WTC11 (cell line): Measurements from ENCODE around the gene IFITM10. TPM values are rescaled to one million over a fixed set of nuclear protein-coding genes. Genes with fewer than 3 reads are reported as not detected.

ENCODE experiments used
- ATAC-seq: fragments of 200-7000 bp; cut with Tn5 transposase; 2 replicates; pipeline ENCODE4 v1.10.0; 2021; ENCODE audit warnings: mild to moderate bottlenecking, moderate library complexity
- CTCF ChIA-PET: fragments of 300-600 bp; sonication (Branson Sonifier 250); formaldehyde crosslinking; loops from one replicate; lab custom pipeline; 2021; ENCODE audit warnings: antibody characterized with exemption; lab: Charles Lee
- POLR2A ChIA-PET: fragments of 350-600 bp; sonication (Branson Sonifier 250); formaldehyde crosslinking; loops from one replicate; lab custom pipeline; 2021; ENCODE audit warnings: antibody characterized with exemption; lab: Charles Lee
- DNase-seq: peaks from one replicate; pipeline ENCODE4 v3.0.0; 2021; ENCODE audit warnings: low spot score
- H3K27ac Mint-ChIP-seq: 2 replicates; pipeline ENCODE4 v1.8.0; 2021; ENCODE audit warnings: mixed read lengths
- H3K27me3 Mint-ChIP-seq: 2 replicates; pipeline ENCODE4 v1.8.0; 2021; ENCODE audit warnings: low read depth, mild to moderate bottlenecking, moderate library complexity, mixed read lengths
- H3K36me3 Mint-ChIP-seq: 2 replicates; pipeline ENCODE4 v1.8.0; 2021; ENCODE audit warnings: mixed read lengths
- H3K4me1 Mint-ChIP-seq: 2 replicates; pipeline ENCODE4 v1.8.0; 2022; ENCODE audit warnings: mixed read lengths
- H3K4me3 Mint-ChIP-seq: 2 replicates; pipeline ENCODE4 v1.8.0; 2021; ENCODE audit warnings: mild to moderate bottlenecking, moderate library complexity, mixed read lengths
- H3K9me3 Mint-ChIP-seq: 2 replicates; pipeline ENCODE4 v1.8.0; 2021; ENCODE audit warnings: mixed read lengths
- CREB1 ChIP-seq: sonication (generic); formaldehyde crosslinking; IDR thresholded peaks from 2 replicates; pipeline ENCODE4 v1.8.0; 2023; ENCODE audit warnings: mild to moderate bottlenecking, missing genetic modification reagents
- CREM ChIP-seq: sonication (generic); formaldehyde crosslinking; IDR thresholded peaks from 2 replicates; pipeline ENCODE4 v1.8.1; 2022; ENCODE audit warnings: mild to moderate bottlenecking, missing genetic modification reagents, moderate library complexity
- FOXK1 ChIP-seq: sonication (generic); formaldehyde crosslinking; IDR thresholded peaks from 2 replicates; pipeline ENCODE4 v1.8.0; 2022; ENCODE audit warnings: mild to moderate bottlenecking, moderate library complexity, missing genetic modification reagents
- MYBL2 ChIP-seq: sonication (generic); formaldehyde crosslinking; IDR thresholded peaks from 2 replicates; pipeline ENCODE4 v1.8.1; 2023; ENCODE audit warnings: mild to moderate bottlenecking, moderate library complexity, missing genetic modification reagents
- NFATC4 ChIP-seq: fragments of 250-450 bp; sonication (Bioruptor Pico); IDR thresholded peaks from 2 replicates; pipeline ENCODE4 v1.9.0; 2021; ENCODE audit warnings: mild to moderate bottlenecking
- NFYB ChIP-seq: sonication (generic); formaldehyde crosslinking; conservative IDR thresholded peaks from 2 replicates; pipeline ENCODE4 v1.8.0; 2022; ENCODE audit warnings: low read depth, missing genetic modification reagents
- NR1H2 ChIP-seq: sonication (generic); formaldehyde crosslinking; IDR thresholded peaks from 2 replicates; pipeline ENCODE4 v1.9.0; 2021; ENCODE audit warnings: mild to moderate bottlenecking, moderate library complexity, missing genetic modification reagents
- NR2C2 ChIP-seq: sonication (generic); formaldehyde crosslinking; IDR thresholded peaks from 2 replicates; pipeline ENCODE4 v1.8.0; 2022; ENCODE audit warnings: mild to moderate bottlenecking, missing genetic modification reagents
- OVOL2 ChIP-seq: fragments of 250-450 bp; sonication (Bioruptor Pico); IDR thresholded peaks from 2 replicates; pipeline ENCODE4 v1.9.0; 2021; ENCODE audit warnings: mild to moderate bottlenecking, borderline replicate concordance
- TEAD1 ChIP-seq: sonication (generic); formaldehyde crosslinking; IDR thresholded peaks from 2 replicates; pipeline ENCODE4 v1.8.0; 2022; ENCODE audit warnings: mild to moderate bottlenecking, missing genetic modification reagents
- TP53 ChIP-seq: sonication (generic); formaldehyde crosslinking; IDR thresholded peaks from 2 replicates; pipeline ENCODE4 v1.8.1; 2023; ENCODE audit warnings: mild to moderate bottlenecking, missing genetic modification reagents
- ZNF219 ChIP-seq: sonication (generic); formaldehyde crosslinking; IDR thresholded peaks from 2 replicates; pipeline ENCODE4 v1.8.0; 2023; ENCODE audit warnings: missing genetic modification reagents, mild to moderate bottlenecking, borderline replicate concordance
- ZNF317 ChIP-seq: sonication (generic); formaldehyde crosslinking; IDR thresholded peaks from 2 replicates; pipeline ENCODE4 v1.8.1; 2023; ENCODE audit warnings: low read depth, mild to moderate bottlenecking, moderate library complexity, missing genetic modification reagents, borderline replicate concordance
- ZNF671 ChIP-seq: fragments of 250-450 bp; sonication (Bioruptor Pico); IDR thresholded peaks from 2 replicates; pipeline ENCODE4 v1.8.0; 2021; ENCODE audit warnings: mild to moderate bottlenecking
- total RNA-seq: library from RNA; stranded (reverse); gene quantifications from 3 replicates; pipeline ENCODE4 v1.2.3, GENCODE V29; 2021
- TF ChIP-seq, protein P1 (sequence below): sonication (generic); formaldehyde crosslinking; IDR thresholded peaks from 2 replicates; pipeline ENCODE4 v1.8.1; 2022; ENCODE audit warnings: mild to moderate bottlenecking, moderate library complexity, missing genetic modification reagents
- TF ChIP-seq, protein P2 (sequence below): sonication (generic); formaldehyde crosslinking; IDR thresholded peaks from 2 replicates; pipeline ENCODE4 v1.8.0; 2022; ENCODE audit warnings: mild to moderate bottlenecking, missing genetic modification reagents
- TF ChIP-seq, protein P3 (sequence below): sonication (generic); formaldehyde crosslinking; IDR thresholded peaks from 2 replicates; pipeline ENCODE4 v1.8.0; 2022; ENCODE audit warnings: mild to moderate bottlenecking, missing genetic modification reagents
- TF ChIP-seq, protein P4 (sequence below): fragments of 250-450 bp; sonication (Bioruptor Pico); IDR thresholded peaks from 2 replicates; pipeline ENCODE4 v1.9.0; 2021; ENCODE audit warnings: moderate library complexity, mild to moderate bottlenecking, inconsistent platforms, borderline replicate concordance
- TF ChIP-seq, protein P5 (sequence below): fragments of 250-450 bp; sonication (Bioruptor Pico); IDR thresholded peaks from 2 replicates; pipeline ENCODE4 v1.9.0; 2021; ENCODE audit warnings: mild to moderate bottlenecking, borderline replicate concordance
- TF ChIP-seq, protein P6 (sequence below): sonication (generic); formaldehyde crosslinking; IDR thresholded peaks from 2 replicates; pipeline ENCODE4 v1.8.1; 2022; ENCODE audit warnings: mild to moderate bottlenecking, missing genetic modification reagents, moderate library complexity, borderline replicate concordance

Gene IFITM10
- total RNA-seq, 1 experiment from 2014 or later: 1.7 TPM

DNA sequence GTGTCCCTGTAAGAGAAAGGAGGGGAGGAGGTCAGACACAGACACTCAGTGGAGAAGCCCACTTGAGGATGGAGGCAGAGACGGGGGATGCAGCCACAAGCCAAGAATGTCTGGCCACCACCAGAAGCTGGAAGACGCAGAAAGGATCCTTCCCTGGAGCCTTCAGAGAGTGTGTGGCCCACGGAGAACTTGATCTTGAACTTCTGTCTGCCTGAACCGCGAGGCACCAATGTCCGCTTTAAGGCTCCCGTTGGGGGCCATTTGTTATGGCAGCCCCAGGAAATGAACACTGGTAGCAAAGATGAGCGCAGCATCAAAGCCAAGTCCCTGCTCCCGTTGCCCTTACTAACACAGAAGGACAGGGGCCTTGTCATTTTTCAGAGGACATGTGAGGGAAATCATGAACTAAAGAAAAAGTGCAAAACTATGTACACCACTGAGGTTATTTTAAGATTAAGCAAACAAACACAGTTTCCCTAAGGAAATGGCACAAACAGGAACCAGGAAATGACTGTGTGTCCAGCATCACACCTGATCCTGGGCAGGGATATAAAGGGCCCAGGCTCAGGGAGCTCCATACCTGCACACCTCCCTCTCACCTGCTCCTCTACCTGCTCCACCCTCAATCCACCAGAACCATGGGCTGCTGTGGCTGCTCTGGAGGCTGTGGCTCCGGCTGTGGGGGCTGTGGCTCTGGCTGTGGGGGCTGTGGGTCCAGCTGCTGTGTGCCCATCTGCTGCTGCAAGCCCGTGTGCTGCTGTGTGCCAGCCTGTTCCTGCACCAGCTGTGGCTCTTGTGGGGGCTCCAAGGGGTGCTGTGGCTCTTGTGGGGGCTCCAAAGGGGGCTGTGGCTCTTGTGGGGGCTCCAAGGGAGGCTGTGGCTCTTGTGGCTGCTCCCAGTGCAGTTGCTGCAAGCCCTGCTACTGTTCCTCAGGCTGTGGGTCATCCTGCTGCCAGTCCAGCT lies 53.5 kb downstream of the IFITM10 start, which contains the start of gene KRTAP5-6 (continued):
- TF ChIP-seq ZNF671 (CRISPR knock-in tag): no peak
- TF ChIP-seq, protein P1, sequence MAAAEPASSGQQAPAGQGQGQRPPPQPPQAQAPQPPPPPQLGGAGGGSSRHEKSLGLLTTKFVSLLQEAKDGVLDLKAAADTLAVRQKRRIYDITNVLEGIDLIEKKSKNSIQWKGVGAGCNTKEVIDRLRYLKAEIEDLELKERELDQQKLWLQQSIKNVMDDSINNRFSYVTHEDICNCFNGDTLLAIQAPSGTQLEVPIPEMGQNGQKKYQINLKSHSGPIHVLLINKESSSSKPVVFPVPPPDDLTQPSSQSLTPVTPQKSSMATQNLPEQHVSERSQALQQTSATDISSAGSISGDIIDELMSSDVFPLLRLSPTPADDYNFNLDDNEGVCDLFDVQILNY (CRISPR knock-in tag): no peak
- TF ChIP-seq, protein P2, sequence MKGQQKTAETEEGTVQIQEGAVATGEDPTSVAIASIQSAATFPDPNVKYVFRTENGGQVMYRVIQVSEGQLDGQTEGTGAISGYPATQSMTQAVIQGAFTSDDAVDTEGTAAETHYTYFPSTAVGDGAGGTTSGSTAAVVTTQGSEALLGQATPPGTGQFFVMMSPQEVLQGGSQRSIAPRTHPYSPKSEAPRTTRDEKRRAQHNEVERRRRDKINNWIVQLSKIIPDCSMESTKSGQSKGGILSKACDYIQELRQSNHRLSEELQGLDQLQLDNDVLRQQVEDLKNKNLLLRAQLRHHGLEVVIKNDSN (CRISPR knock-in tag): no peak
- no peak for TF ChIP-seq NR2C2 (CRISPR knock-in tag)
- no peak for TF ChIP-seq TEAD1 (CRISPR knock-in tag)
- TF ChIP-seq NFYB (CRISPR knock-in tag): no peak
- TF ChIP-seq ZNF317 (CRISPR knock-in tag): no peak
- TF ChIP-seq, all 79 proteins: peak for 0

DNA sequence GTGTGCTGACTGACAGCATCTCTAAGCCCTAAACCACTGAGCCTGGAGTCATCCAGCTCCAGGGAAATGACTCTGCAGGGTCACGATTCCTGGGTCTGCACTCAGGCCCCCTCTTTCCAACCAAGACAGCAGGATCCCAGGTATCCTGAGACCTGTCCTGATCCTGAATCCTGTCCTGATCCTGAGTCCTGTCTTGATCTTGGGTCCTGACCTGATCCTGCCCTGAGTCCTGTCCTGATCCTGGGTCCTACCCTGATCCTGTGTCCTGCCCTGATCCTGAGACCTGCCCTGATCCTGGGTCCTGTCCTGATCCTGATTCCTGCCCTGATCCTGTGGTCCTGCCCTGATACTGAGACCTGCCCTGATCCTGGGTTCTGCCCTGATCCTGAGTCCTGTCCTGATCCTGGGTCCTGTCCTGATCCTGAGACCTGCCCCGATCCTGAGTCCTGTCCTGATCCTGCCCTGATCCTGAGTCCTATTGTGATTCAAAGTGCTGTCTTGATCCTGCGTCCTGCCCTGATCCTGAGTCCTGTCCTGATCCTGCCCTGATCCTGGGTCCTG lies 54.8 kb downstream of the IFITM10 start:
- no peak overlapping the region for H3K27ac Mint-ChIP-seq
- DNase-seq (no peak), ATAC-seq (no peak)
- H3K27me3 Mint-ChIP-seq: peaks cover 22% of the 10 kb centered on the region
- peaks cover 14% of the 10 kb centered on the region for H3K9me3 Mint-ChIP-seq
- ChIA-PET POLR2A (no interaction called here), CTCF (interaction anchor here (5.0 to 5.5 kb wide), 4 partner anchors 41 to 461 kb away, joined by 23 to 271 read pairs (median 107); partner anchors contain the start of gene SYT8)
- no peak overlapping the region for H3K4me3 Mint-ChIP-seq
- TF ChIP-seq, protein P3, sequence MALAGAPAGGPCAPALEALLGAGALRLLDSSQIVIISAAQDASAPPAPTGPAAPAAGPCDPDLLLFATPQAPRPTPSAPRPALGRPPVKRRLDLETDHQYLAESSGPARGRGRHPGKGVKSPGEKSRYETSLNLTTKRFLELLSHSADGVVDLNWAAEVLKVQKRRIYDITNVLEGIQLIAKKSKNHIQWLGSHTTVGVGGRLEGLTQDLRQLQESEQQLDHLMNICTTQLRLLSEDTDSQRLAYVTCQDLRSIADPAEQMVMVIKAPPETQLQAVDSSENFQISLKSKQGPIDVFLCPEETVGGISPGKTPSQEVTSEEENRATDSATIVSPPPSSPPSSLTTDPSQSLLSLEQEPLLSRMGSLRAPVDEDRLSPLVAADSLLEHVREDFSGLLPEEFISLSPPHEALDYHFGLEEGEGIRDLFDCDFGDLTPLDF (CRISPR knock-in tag): no peak
- TF ChIP-seq OVOL2 (CRISPR knock-in tag): no peak
- TF ChIP-seq CREB1: no peak
- TF ChIP-seq, protein P4, sequence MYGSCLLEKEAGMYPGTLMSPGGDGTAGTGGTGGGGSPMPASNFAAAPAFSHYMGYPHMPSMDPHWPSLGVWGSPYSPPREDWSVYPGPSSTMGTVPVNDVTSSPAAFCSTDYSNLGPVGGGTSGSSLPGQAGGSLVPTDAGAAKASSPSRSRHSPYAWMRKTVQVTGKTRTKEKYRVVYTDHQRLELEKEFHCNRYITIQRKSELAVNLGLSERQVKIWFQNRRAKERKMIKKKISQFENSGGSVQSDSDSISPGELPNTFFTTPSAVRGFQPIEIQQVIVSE: no peak
- no peak for TF ChIP-seq ZNF219 (CRISPR knock-in tag)
- no peak for TF ChIP-seq NR1H2
- TF ChIP-seq, protein P5, sequence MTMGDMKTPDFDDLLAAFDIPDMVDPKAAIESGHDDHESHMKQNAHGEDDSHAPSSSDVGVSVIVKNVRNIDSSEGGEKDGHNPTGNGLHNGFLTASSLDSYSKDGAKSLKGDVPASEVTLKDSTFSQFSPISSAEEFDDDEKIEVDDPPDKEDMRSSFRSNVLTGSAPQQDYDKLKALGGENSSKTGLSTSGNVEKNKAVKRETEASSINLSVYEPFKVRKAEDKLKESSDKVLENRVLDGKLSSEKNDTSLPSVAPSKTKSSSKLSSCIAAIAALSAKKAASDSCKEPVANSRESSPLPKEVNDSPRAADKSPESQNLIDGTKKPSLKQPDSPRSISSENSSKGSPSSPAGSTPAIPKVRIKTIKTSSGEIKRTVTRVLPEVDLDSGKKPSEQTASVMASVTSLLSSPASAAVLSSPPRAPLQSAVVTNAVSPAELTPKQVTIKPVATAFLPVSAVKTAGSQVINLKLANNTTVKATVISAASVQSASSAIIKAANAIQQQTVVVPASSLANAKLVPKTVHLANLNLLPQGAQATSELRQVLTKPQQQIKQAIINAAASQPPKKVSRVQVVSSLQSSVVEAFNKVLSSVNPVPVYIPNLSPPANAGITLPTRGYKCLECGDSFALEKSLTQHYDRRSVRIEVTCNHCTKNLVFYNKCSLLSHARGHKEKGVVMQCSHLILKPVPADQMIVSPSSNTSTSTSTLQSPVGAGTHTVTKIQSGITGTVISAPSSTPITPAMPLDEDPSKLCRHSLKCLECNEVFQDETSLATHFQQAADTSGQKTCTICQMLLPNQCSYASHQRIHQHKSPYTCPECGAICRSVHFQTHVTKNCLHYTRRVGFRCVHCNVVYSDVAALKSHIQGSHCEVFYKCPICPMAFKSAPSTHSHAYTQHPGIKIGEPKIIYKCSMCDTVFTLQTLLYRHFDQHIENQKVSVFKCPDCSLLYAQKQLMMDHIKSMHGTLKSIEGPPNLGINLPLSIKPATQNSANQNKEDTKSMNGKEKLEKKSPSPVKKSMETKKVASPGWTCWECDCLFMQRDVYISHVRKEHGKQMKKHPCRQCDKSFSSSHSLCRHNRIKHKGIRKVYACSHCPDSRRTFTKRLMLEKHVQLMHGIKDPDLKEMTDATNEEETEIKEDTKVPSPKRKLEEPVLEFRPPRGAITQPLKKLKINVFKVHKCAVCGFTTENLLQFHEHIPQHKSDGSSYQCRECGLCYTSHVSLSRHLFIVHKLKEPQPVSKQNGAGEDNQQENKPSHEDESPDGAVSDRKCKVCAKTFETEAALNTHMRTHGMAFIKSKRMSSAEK (CRISPR knock-in tag): no peak
- no peak for TF ChIP-seq FOXK1 (CRISPR knock-in tag)
- no peak for TF ChIP-seq TP53
- TF ChIP-seq CREM (CRISPR knock-in tag): no peak
- no peak for TF ChIP-seq NFATC4 (CRISPR knock-in tag)
- TF ChIP-seq, protein P6, sequence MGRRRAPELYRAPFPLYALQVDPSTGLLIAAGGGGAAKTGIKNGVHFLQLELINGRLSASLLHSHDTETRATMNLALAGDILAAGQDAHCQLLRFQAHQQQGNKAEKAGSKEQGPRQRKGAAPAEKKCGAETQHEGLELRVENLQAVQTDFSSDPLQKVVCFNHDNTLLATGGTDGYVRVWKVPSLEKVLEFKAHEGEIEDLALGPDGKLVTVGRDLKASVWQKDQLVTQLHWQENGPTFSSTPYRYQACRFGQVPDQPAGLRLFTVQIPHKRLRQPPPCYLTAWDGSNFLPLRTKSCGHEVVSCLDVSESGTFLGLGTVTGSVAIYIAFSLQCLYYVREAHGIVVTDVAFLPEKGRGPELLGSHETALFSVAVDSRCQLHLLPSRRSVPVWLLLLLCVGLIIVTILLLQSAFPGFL (CRISPR knock-in tag): no peak
- no peak for TF ChIP-seq MYBL2 (CRISPR knock-in tag)
- no peak for TF ChIP-seq NR2C2 (CRISPR knock-in tag)
- H3K36me3 Mint-ChIP-seq: no peaks in the 10 kb centered on the region
- H3K4me1 Mint-ChIP-seq: peaks cover 3% of the 10 kb centered on the region
